Activated T-helper 9 cell treated with anti-CD3 and anti-CD28 coated beads, Interleukin-2, amount 50 U/mL, for 16 hours (primary cell): Measurements from ENCODE around the gene STIM1.
"Not testable (repeated sequence)": the region's sequence is repeated elsewhere in the genome, so short reads cannot be mapped to it uniquely, and the experiment has no call there.

Source experiments
- DNase-seq: peaks from one replicate; pipeline ENCODE4 v3.0.0-alpha.2; 2020; ENCODE audit warnings: low read depth

Gene STIM1

DNA sequence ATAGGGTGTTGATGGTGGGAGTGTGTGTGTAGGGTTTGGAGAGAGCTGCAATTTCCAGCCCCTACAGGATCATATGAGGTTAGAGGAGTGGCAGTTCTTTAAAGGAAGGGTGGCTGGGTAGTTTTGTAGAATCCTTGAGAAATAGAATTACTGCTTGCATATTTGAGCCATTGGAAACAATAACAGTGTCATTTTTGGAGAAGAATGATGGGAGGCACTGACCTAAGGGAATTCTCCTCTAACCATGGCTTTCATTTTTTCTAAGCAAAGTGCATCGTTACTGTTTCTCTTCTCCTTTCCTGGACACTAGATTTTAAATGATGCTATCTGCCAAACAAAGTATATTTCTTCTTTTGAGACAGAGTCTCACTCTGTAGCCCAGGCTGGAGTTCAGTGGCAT, 172.3 kb downstream of the STIM1 start:
- no peak for DNase-seq

DNA sequence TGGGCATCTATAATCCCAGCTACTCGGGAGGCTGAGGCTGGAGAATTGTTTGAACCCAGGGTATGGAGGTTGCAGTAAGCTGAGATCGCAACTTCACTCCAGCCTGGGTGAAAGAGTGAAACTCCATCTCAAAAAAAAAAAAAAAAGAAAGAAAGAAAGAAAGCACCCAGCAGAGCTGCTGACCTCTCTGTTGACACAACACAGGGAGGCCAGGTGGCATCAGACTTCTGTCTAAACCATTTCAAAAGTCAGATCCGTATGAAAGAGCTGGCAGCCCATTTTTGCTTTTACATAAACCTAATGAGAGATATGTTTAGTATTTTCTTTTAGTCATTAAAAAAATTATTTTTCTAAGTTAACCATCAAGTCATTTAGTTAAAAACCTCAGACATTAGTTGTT, 174.7 kb downstream of the STIM1 start:
- no peak for DNase-seq

DNA sequence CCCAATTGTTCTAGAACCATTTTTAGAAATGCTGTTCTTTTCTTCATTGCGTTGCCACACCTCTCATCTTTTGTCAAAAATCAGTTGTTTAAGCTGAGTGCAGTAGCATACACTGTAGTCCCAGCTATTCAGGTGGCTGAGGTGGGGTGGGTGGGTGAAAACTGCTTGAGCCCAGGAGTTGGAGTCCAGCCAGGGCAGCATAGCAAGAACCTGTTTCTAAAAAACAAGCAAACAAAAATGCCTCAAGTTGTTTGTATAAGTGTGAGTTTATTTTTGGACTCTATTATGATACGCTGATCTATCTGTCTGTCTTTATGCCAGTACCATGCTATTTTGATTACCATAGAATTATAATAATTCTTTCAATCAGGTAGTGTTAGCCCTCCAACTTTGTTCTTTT, 176.6 kb downstream of the STIM1 start:
- DNase-seq: no peak

DNA sequence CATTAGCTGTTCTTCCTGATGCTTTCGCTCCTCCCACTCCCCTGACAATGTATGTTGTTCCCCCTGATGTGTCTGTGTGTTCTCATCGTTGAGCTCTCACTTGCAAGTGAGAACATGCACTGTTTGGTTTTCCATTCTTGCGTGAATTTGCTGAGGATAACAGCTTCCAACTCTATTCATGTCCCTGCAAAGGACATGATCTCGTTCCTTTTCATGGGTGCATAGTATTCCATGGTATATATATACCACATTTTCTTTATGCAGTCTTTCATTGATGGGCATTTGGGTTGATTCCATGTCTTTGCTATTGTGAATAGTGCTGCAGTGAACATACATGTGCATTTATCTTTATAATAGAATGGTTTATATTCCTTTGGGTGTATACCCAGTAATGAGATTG, 180.5 kb downstream of the STIM1 start:
- DNase-seq: no peak

DNA sequence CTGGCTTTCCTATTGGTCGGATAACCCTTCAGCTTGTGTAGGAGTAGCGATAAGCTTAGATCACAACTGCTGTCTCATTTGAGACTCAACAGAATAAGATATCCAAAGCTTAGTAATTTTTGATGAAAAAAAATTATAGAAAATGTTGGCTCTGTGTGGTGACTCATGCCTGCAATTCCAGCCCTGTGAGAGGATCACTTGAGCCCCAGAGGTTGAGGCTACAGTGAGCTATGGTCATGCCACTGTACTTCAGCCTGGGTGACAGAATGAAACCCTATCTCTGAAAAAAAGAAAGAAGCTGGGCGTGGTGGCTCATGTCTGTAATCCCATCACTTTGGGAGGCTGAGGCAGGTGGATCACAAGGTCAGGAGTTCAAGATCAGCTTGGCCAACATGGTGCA, 183.5 kb downstream of the STIM1 start:
- DNase-seq: no peak

DNA sequence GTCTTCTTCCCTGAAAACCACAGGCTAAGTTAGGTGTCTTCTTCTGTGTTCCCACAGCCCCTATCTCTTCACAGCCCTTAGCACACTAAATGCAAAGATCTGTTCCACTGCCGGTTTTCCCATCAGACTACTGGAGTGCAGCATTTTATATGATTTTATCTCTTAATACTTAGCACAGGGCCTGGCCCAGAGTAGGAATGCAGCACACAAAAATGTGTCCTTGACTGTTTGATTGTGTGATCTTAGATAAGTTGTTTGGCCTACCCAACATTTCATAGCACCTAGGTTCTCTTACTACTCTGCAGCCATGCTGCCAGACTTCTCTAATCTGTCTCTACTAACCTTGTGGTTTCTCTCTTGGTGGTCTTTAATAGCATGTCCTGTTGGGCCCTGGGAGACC, 185.0 kb downstream of the STIM1 start:
- no peak for DNase-seq

DNA sequence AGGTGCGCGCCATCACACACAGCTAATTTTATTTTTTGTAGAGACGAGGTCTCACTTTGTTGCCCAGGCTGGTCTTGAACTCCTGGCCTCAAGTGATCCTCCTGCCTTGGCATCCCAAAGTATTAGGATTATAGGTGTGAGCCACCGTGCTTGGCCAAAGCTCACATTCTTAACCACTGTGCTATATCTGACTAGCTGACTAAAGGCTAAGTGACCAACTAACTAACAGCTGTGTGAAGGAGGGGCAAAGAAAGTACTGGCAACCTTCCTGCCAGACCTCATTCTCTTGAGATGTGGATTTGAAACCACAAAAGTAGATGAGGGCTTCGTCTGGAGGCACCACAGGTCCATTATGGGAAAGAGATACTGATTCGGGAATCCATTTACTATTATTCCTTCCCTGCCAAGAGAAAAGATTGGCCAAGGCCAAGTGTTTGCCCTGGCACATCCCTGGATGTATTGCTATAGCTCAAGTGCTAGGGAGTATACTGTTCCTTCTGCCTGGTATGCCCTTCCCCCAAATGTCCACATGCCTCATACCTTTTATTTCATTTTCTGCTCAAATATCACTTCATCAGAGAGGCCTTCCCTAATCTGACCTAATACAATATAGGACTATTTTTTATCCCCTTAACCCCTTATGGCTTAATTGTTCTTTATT, 186.4 kb downstream of the STIM1 start:
- no peak for DNase-seq

DNA sequence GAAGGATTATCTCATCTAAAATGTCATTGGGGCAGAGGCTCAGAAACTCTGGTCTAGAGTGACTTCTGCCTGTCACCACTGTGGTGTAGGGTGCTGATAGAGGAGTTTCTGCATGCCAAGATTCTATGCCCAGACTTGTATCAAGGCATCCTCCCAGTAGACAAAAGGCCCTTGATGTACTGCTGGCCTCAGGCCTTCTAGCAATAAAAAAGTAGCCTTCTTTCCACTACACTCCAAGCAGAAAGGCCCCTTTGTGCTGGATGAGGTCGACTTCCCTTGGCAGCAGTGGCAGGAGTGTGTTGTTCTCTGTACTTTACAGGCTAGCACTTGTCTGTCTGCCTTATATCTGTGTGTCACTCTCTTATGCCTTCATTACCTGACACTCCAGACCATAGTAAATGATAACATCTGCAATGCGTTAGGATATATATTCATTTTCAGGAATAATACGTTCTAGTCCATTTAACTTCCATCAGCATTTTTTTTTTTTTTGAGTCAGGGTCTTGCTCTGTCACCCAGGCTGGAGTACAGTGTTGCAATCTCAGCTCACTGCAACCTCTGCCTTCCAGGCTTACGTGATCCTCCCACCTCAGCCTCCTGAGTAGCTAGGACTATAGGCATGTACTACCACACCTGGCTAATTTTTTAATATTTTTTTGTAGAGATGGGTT, 189.6 kb downstream of the STIM1 start:
- no peak for DNase-seq

DNA sequence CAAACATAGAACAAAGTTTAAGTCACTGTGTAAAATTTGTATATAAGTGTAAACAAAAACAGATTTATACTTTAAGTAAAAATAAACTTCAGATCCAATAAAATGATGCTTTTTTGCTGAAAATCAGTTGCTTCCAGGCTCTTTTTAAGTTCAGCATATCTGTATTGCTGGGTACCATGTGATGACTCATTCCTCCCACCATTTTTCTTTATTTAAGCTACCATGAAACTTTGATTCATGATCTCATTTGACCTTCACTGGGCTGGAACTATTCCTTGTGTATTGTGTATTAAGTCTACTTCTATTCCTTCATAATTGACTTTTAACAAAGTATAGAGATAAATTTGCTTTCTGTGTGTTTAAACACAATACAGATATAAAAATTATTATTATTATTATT, 192.9 kb downstream of the STIM1 start:
- no peak for DNase-seq

DNA sequence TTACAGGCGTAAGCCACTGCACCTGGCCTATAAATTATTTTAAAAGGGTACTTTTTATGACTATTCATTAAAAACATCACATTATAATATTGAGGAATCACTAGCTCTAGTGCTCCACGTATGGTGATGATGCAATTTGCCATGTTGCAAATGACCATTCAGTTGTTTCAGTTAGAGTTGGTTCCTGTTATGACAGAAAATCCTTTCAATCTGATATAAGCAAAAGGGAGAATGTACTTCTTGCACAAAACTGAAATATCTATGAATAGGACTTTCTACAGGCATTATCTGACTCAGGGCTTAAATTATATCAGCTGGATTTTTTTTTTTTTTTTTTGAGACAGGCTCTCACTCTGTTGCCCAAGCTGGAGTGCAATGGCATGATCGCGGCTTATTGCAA, 193.5 kb downstream of the STIM1 start:
- DNase-seq: no peak

DNA sequence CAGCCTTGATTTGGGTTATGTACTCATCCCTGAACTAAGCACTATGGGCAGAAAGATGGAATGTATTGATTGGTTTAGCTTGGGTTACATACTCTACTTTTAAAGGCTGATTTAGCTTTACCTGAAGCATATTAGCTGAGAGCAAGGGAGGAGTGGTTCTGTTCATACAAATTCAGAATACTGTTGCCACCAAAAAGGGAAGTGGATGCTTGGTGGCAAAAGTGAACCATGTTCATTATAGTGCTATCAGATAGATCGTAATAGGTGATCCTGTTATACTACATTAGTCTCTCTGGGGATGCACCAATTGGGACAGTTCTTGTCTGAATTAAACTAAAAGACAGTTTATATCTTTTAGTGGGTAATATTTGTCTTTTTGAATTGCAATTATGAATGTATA, 194.7 kb downstream of the STIM1 start:
- DNase-seq: no peak

DNA sequence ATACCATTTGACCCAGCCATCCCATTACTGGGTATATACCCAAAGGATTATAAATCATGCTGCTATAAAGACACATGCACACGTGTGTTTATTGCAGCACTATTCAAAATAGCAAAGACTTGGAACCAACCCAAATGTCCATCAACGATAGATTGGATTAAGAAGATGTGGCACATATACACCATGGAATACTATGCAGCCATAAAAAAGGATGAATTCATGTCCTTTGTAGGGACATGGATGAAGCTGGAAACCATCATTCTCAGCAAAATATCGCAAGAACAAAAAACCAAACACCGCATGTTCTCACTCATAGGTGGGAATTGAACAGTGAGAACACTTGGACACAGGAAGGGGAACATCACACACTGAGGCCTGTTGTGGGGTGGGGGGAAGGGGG, 197.7 kb downstream of the STIM1 start:
- DNase-seq: not testable (repeated sequence)

DNA sequence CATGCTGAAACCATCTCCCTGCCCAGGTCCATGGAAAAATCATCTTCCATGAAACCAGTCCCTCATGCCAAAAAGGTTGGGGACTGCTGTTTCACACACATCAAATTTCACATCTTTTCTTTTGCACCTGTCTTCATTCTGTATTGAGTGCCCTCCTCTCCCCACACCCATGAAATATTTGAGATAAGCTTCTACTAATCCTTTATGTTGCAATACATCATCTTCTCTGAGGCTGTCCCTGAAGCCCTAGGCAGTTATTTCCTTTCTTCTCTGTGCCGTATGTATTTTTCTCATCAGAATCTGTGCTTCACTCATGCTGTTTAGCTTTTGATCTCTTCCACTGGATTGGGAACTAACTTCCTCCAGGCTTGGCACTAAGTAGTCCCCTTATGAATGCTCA, 199.2 kb downstream of the STIM1 start:
- no peak for DNase-seq

DNA sequence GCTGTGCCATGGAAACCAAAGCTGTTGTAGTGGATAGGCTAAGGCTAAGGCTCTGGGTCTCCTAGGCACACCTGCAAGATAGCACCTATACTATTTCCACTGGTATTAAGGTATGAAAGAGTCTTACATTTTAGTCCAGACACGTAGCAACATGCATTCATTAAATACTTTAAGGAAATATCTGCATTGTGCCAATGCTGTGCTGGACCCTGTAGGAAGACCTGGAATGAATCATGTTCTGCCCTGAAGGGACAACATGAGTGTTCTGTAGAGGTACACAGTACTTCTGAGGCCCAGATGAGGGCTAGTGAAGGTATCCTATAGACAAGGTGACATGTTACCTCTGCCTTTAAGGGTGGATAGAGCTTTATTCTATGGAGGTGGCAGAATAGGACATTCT, 204.0 kb downstream of the STIM1 start:
- DNase-seq: no peak

DNA sequence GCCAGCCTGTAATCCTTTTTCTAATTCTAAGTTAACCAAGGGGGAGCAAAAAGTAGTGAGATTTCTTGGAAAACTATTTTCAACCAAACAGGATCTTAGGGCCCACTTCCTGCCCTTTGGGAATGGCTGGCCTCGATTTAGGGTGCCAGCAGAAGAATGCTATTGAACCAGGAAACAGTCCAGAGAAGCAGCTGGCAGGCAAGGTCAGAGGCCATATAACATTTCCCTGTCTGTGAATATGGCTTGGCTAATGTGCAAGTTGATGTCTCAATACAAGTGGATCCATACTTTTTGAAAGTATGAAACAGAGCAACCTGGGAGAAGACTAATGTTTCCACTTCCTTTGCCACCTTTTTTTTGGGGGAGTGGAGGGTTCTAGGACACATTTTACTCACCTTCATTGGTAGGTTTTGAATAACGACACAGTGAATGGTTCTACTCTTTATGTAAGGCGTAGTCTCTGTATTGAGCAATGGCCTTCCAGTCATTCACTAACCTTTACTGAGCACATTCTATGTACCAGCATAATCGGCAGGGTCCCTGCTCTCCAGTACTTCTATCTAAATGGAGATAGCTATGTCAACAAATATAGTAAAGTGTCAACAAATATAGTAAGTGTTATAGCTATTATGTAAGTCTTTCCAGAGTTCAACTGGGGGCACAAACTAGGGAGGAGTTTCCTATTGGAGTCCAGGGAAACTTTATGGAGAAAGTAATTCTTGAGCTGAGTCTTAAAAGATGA, 204.9 kb downstream of the STIM1 start:
- DNase-seq: no peak

DNA sequence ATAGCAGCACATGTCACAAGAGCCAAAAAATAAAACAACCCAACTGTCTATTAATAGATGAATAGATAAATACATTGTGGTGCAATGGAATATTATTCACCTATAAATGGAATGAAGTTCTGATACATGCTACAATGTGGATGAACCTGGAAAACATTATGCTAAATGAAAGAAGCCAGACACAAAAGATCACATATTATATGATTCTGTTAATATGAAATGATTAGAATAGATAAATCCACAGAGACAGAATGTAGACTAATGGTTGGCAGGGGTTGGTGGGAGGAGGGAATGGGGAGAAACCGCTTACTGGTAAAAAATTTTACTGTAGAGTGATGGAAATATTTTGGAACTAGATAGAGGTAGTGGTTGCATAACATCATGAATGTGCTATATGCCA, 206.2 kb downstream of the STIM1 start:
- no peak for DNase-seq

DNA sequence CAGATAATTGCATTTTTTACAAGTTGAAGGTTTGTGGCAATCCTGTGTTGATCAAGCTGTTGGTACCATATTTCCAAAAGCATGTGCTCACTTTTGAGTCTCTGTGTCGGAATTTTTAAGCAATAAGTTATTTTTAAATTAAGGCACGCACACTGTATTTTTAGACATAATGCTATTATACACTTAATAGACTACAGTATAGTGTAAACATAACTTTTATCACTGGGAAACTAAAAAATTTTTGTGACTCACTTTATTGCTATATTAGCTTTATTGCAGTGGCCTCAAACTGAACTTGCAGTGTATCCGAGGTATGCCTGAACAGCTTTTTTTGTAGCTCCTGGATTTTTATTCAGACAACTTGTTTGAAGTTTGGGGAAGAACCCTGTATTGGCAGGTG, 207.9 kb downstream of the STIM1 start:
- no peak for DNase-seq

DNA sequence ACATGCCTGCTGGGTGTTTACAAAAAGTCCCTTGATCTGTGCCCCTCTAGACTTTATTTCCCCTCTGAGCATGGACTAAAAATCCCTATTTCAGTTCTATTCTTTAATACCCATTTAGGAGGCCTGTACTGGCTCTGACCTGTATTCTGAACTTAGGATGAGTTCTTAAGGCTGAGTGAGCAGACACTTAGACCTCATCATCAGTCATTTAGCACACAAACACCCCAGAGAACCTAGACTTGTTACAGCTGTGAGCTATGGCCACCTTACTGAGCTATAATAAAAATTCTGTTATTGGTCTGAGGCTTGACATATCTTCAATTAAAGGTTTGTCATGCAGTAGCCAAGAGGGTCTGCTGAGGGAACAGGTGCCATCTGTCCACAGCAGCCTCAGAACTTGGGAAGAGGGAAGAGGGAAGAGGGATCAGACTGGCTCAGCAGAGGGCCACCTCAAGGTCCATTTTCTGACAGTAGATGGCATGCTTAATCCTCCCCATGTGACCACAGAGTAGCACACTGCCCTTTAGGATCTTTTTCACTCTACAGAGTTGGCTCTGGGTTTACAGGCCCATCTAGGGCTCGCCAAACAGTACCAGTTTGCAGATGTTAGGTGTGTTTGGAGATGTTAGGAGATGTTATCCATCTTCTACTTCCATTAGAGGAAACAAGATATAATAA, 209.0 kb downstream of the STIM1 start:
- DNase-seq: no peak

DNA sequence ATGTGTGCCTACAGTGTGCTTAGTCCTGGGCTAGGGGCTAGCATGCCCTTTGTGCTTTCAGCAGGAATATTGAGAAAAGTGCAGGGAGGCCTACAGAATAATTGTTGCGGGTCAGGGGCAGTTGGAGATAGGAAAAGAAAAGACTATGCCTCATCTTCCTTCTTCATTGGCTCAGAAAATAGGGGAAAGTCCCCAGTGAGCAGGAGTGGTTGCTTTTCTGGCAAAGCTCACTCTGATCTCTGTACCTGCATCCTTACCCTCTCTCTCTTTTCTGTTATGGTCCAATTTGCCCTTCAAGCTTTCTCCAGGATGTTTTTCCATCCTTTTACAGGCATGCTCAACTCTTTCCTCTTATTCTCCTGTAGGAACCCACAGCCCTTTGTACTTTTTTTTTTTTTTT, 209.6 kb downstream of the STIM1 start:
- DNase-seq: no peak

DNA sequence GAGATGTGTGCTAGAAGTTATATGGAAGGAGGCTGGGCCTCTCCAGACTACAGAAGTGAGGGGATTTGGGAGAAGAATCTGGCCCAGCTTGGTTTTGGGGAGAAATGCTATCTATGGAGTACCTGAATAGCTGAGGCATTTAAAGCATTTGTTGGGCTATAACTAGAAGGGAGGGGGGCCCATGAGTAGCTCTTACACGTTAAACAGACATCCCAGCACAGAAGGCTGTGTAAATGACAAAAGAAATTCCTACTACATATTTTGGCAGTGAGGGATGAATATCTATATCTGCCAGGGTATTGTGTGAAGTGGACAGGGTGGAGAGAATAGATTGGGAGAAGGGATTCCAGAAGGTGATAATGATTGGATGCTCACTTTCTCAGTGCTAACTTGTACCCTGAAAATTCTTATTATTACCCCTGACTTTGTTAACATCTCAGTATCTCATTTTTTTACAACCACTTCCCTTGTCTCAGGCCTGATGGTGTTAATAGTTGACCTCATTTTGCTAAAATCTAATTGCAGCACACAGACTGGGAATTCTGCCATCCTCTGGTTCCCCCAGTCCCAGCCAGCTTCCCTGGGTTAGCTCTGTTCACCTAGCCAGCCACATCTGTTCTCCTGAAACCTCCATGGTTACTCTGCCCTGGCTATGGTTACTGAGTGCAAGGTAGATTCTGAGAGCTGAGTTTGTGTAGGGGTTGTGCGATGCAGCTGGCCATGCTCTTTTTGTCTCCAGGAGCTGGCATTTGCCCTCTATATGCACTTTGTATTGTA, 210.3 kb downstream of the STIM1 start:
- DNase-seq: no peak

DNA sequence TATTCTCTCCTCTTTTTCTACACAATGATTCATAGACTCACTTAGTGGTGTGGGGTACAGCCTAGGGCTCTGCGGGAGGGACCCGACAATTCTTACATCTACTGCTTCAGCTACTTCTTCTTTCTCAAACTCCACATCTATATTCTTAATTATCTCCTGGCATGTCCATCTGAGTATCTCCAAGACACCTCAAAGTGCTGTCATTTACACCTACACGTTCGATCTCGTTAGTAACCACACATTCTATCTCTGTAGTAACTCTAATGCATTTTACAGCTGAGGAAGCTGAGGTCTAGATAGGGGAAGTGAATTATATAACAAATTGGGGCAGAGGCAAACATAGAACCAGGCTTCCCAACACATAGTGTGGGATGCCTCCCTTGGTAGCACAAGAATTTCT, 211.4 kb downstream of the STIM1 start:
- no peak for DNase-seq

DNA sequence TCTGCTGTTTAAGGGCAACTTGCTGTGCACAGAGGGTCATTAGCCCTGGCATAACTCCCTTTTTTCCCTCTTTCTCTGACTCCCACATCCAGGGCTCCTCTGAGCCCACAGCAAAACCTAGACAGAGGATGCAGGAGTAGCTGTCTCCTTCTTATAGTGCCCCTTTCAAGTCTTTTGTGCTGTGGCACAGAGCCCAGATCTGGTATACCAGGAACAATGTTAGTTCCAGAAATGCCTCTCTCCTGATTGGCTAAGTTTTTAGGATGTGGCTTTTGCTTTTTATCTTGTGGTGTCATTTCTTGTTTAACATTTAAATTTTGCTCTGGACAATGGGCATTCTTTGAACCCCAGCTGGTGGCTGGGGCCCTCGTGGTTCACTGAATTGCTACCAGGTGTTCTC, 213.5 kb downstream of the STIM1 start:
- no peak for DNase-seq
